Stimulated activated naive CD4-positive, alpha-beta T cell treated with Interleukin-2 at 50 U/mL for 16 hours (primary cell): ENCODE measurements around the gene FKBP9.
"Not testable (repeated sequence)": the region's sequence is repeated elsewhere in the genome, so short reads cannot be mapped to it uniquely, and the experiment has no call there.

Source experiments
- DNase-seq: peaks from one replicate; lab custom pipeline; 2025; lab: John Stamatoyannopoulos, UW

The FKBP9 gene

GRCh38 chr7:32957326-32958045, at the start of gene FKBP9:
FKBP9 (plus strand) TSS chr7:32957440; CDS start chr7:32957574, 134 bp downstream.
- DNase-seq = no peak

- no peak for DNase-seq
These were observed 47.0 kb upstream of the FKBP9 start for GRCh38 chr7:32910195-32910594.

GRCh38 chr7:32914184-32914583, 43.1 kb upstream of the FKBP9 start:
- DNase-seq = no peak

GRCh38 chr7:32915041-32915536, 42.2 kb upstream of the FKBP9 start:
- DNase-seq = no peak

- DNase-seq = no peak
These were observed 41.2 kb upstream of the FKBP9 start for GRCh38 chr7:32916006-32916405.

- DNase-seq = not testable (repeated sequence)
These were observed 40.2 kb upstream of the FKBP9 start for GRCh38 chr7:32916994-32917393.

GRCh38 chr7:32921896-32922295, 35.3 kb upstream of the FKBP9 start:
- DNase-seq = no peak

GRCh38 chr7:32928785-32929298, 28.4 kb upstream of the FKBP9 start:
- no peak for DNase-seq

- DNase-seq = no peak
These were observed 27.7 kb upstream of the FKBP9 start for GRCh38 chr7:32929430-32930143.

GRCh38 chr7:32930378-32930777, 26.9 kb upstream of the FKBP9 start:
- DNase-seq = no peak

GRCh38 chr7:32935558-32935957, 21.7 kb upstream of the FKBP9 start:
- DNase-seq = no peak

- DNase-seq = no peak
These were observed 20.6 kb upstream of the FKBP9 start for GRCh38 chr7:32936689-32937088.

GRCh38 chr7:32937344-32938174, 19.7 kb upstream of the FKBP9 start:
- DNase-seq = no peak

GRCh38 chr7:32941181-32941580, 16.1 kb upstream of the FKBP9 start:
- no peak for DNase-seq

GRCh38 chr7:32941681-32942414, 15.4 kb upstream of the FKBP9 start:
- DNase-seq = no peak

- peak; percentile 53 for DNase-seq
These were observed 14.6 kb upstream of the FKBP9 start for GRCh38 chr7:32942415-32943251.

GRCh38 chr7:32943252-32944030, 13.8 kb upstream of the FKBP9 start:
- DNase-seq = no peak

GRCh38 chr7:32947420-32947983, 9.7 kb upstream of the FKBP9 start:
- DNase-seq = no peak

- DNase-seq = no peak
These were observed 9.0 kb upstream of the FKBP9 start for GRCh38 chr7:32948202-32948601.
